Neural progenitor cell (in vitro differentiated cells): ENCODE results near the gene EPX.

Experiments used
- EZH2 ChIP-seq: fragments of 200-600 bp; sonication (generic); IDR thresholded peaks from 2 replicates; pipeline ENCODE4 v1.6.1; 2017; ENCODE audit warnings: antibody characterized with exemption, mild to moderate bottlenecking, moderate library complexity
- TF ChIP-seq, protein P1 (sequence below): fragments of 200-600 bp; sonication (generic); IDR thresholded peaks from 2 replicates; pipeline ENCODE4 v1.5.1; 2017; ENCODE audit warnings: antibody characterized with exemption, mild to moderate bottlenecking

DNA sequence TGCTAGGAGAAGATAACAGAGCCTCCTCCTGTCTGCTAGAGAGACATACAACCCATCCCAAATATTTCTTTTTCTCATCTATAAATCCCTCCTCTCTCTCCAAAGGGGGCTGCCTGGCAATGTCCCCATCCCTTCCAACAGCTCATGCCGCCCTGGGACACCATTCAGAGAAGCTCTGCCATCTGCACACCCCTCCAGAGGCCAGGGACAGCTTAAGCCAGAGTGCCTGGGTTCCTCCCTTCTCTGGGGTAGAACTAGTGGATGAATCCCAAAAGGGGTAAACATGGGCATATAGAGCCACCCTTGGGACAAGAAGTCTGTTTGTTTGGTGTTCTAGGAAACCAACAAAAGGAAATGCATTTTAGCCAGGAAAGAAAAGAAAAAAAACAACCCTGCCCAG is 43.3 kb downstream of the EPX start:
- TF ChIP-seq EZH2 = no peak
- TF ChIP-seq, protein P1, sequence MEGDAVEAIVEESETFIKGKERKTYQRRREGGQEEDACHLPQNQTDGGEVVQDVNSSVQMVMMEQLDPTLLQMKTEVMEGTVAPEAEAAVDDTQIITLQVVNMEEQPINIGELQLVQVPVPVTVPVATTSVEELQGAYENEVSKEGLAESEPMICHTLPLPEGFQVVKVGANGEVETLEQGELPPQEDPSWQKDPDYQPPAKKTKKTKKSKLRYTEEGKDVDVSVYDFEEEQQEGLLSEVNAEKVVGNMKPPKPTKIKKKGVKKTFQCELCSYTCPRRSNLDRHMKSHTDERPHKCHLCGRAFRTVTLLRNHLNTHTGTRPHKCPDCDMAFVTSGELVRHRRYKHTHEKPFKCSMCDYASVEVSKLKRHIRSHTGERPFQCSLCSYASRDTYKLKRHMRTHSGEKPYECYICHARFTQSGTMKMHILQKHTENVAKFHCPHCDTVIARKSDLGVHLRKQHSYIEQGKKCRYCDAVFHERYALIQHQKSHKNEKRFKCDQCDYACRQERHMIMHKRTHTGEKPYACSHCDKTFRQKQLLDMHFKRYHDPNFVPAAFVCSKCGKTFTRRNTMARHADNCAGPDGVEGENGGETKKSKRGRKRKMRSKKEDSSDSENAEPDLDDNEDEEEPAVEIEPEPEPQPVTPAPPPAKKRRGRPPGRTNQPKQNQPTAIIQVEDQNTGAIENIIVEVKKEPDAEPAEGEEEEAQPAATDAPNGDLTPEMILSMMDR = no peak
